NB4 (cell line): ENCODE data around the gene SCAPER.

Source experiments
- CTCF ChIP-seq: IDR thresholded peaks from one replicate; pipeline ENCODE4 v1.5.1; 2012; ENCODE audit warnings: low read depth, low read length
- MAX ChIP-seq: IDR thresholded peaks from 2 replicates; pipeline ENCODE4 v1.6.1; 2011; ENCODE audit warnings: low read depth, low read length
- MYC ChIP-seq: IDR thresholded peaks from 2 replicates; pipeline ENCODE4 v1.6.1; 2011; ENCODE audit warnings: low read depth, low read length
- POLR2A ChIP-seq: IDR thresholded peaks from 2 replicates; pipeline ENCODE4 v1.6.1; 2011; ENCODE audit warnings: mild to moderate bottlenecking; ENCODE audit not compliant: insufficient read length; ENCODE audit errors: extremely low read depth

GRCh38 chr15:76905013-76905839, at the start of gene SCAPER:
- TF ChIP-seq CTCF (no peak), POLR2A (peak; percentile 79), MAX (peak; percentile 95), MYC (no peak)
